Uterus (tissue), 4 donors: ENCODE results near the gene DUSP7. TPM values are rescaled to one million over a fixed set of nuclear protein-coding genes. Genes with fewer than 3 reads are reported as not detected.

ENCODE experiments used
- DNase-seq, 2 donors: peaks; one replicate each; pipeline ENCODE4 v3.0.0-alpha.2; 2019 to 2020
- H3K27ac ChIP-seq, 2 donors: fragments of 200-600 bp; sonication (generic); 1 replicate in 1 of 2; 2 replicates in 1 of 2; pipeline ENCODE4 v1.5.1; 2016 to 2018
- H3K27me3 ChIP-seq, 2 donors: fragments of 200-600 bp; sonication (generic); one replicate each; pipeline ENCODE4 v1.5.1; 2018 to 2019; ENCODE audit warnings: control low read depth in 1 of 2
- H3K36me3 ChIP-seq, 2 donors: fragments of 200-600 bp; sonication (generic); one replicate each; pipeline ENCODE4 v1.5.1; 2019; ENCODE audit warnings: control low read depth in 1 of 2
- H3K4me1 ChIP-seq, 2 donors: fragments of 200-600 bp; sonication (generic); one replicate each; pipeline ENCODE4 v1.5.1; 2018 to 2019; ENCODE audit warnings: control low read depth in 1 of 2
- H3K4me3 ChIP-seq, 2 donors: fragments of 200-600 bp; sonication (generic); 1 replicate in 1 of 2; 2 replicates in 1 of 2; pipeline ENCODE4 v1.5.1; 2018 to 2019; ENCODE audit warnings: mild to moderate bottlenecking in 1 of 2
- H3K9me3 ChIP-seq, 2 donors: fragments of 200-600 bp; sonication (generic); one replicate each; pipeline ENCODE4 v1.5.1; 2019; ENCODE audit warnings: control low read depth in 1 of 2
- CTCF ChIP-seq, 4 experiments: fragments of 200-600 bp in 2 of 4; fragments of 450-650 bp in 2 of 4; sonication (generic) in 2 of 4; IDR thresholded peaks; one replicate each; pipeline ENCODE4 v1.5.1; 2016 to 2019; ENCODE audit warnings: antibody characterized with exemption in 4 of 4, mild to moderate bottlenecking in 2 of 4, moderate library complexity in 1 of 4
- POLR2A ChIP-seq, 2 donors: fragments of 450-650 bp; IDR thresholded peaks; one replicate each; pipeline ENCODE4 v1.6.1; 2016; ENCODE audit warnings: antibody characterized with exemption in 2 of 2, mild to moderate bottlenecking in 1 of 2, moderate library complexity in 1 of 2
- intact Hi-C: fragments of 100-400 bp; cut with DNase I; formaldehyde crosslinking; loops from one replicate; pipeline ENCODE4 v1.15.1; 2023; ENCODE audit warnings: low total_unique reads
- total RNA-seq, 4 donors: library from RNA; depleted of rRNA in 3 of 4; stranded (reverse); fragments of >200 nt in 3 of 4; gene quantifications; one replicate each; pipeline versions ENCODE4 v1.1.0 to v1.2.4, GENCODE V29; 2014 to 2023
- donor health status: DM: yes; HTN: yes; CAD: no.

DUSP7 gene
- total RNA-seq, 4 donors from 2014 or later = 5.6 to 39.1 (median 12.3) TPM

GRCh38 chr3:52014613-52015012 is 41.8 kb downstream of the DUSP7 start:
- H3K36me3 ChIP-seq = no peaks in the 10 kb centered on the region
- no peak overlapping the region for H3K4me3 ChIP-seq
- H3K4me1 ChIP-seq = peaks cover 0 to 7% of the 10 kb centered on the region in 2 donors
- no peaks in the 10 kb centered on the region for H3K27me3 ChIP-seq
- no peak overlapping the region for H3K27ac ChIP-seq
- H3K9me3 ChIP-seq = no peaks in the 10 kb centered on the region
- no peak for TF ChIP-seq CTCF (IDR thresholded peaks at IDR 0.05)
- TF ChIP-seq POLR2A (IDR thresholded peaks at IDR 0.05) = no peak
- intact Hi-C loops = loop anchor here (5.0 kb wide), 1 partner anchor 103 kb away; no protein-coding TSS in a partner anchor
- DNase-seq = no peak

DNA sequence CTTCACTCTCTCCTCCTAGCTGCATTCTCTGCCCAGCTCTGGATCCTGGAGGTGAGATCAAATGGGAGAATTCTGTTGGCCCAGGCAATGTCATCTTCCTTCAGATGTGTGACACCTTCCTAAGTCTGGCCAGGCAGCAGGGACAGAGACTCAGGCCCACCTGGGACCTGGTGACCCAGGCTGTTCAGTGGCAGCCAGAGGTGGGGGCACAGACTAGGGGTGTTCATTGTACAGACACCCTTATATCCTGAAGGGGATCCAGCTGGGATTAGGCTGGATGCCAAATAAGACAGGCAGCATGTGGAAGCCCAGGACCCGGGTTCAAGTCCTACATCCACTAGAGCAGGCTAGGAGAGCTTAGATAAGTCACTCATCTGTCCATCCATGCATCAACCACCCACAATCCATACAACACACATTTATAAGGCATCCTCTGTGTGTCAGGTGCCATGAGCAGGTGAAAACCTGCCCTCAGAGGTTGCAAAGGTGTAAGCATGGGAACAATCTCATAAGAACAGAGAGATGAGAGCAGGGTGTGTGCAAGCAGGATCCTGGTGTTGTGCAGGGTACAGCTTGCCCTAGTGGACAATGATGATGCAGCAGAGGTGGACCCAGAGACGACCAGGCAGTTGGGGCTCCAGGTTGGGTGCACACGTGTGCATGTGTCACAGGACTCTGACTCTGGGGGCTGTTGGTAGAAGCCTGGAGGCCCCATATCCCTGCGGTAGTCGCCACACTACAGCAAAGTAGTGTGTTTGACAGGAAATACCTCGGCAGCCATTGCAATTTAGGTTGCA is 42.4 kb downstream of the DUSP7 start:
- no peak for TF ChIP-seq CTCF (IDR thresholded peaks at IDR 0.05)
- no peak for TF ChIP-seq POLR2A (IDR thresholded peaks at IDR 0.05)
- intact Hi-C loops = loop anchor here (5.0 kb wide), 1 partner anchor 103 kb away; no protein-coding TSS in a partner anchor
- H3K36me3 ChIP-seq = no peaks in the 10 kb centered on the region
- no peaks in the 10 kb centered on the region for H3K9me3 ChIP-seq
- no peaks in the 10 kb centered on the region for H3K27me3 ChIP-seq
- peaks cover 0 to 7% of the 10 kb centered on the region in 2 donors for H3K4me1 ChIP-seq
- no peak overlapping the region for H3K27ac ChIP-seq
- no peak for DNase-seq
- H3K4me3 ChIP-seq = no peak overlapping the region

DNA sequence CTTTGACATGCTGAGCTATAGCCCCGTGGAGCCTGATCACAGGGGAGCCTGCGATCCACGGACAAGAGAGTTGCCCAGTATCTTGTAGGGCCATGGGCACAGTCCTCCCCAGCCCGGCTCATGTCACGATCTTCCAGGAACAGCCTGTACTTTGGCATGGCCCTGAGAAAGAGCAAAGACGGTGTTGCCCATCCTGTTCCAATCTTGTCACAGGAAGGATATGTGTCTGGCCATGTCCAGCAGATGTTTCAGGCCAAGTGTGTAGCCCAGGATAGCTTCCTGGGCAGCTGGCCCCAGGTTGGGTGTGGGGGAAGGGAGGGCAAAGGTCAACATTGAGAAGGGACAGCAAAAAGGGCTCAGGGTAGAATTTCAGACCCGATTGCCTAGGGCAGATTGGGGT is 43.7 kb downstream of the DUSP7 start:
- Histone ChIP-seq H3K4me1 (peaks cover 0 to 7% of the 10 kb centered on the region in 2 donors), H3K9me3 (no peaks in the 10 kb centered on the region), H3K27me3 (no peaks in the 10 kb centered on the region), H3K4me3 (no peak overlapping the region), H3K27ac (no peak overlapping the region), H3K36me3 (no peaks in the 10 kb centered on the region)
- intact Hi-C loops = loop anchor here (5.0 kb wide), 1 partner anchor 105 kb away; no protein-coding TSS in a partner anchor
- no peak for TF ChIP-seq POLR2A (IDR thresholded peaks at IDR 0.05)
- no peak for TF ChIP-seq CTCF (IDR thresholded peaks at IDR 0.05)
- no peak for DNase-seq

DNA sequence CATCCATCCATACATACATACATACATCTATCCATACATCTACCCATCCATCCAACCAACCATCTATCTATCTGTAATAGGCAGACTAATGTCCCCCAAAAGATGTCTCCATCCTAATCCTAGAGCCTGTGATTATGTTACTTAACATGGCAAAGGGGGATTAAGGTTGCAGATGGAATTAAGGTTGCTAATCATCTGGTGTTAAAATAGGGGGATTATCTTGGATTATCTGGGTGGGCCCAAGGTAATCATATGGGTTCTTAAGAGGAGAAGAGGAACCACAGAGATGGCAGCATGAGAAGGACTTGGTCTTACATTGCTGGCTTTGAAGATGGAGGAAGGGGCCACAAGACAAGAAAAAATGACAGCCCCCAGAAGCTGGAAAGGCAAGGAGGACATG is 45.9 kb downstream of the DUSP7 start:
- TF ChIP-seq POLR2A (IDR thresholded peaks at IDR 0.05) = no peak
- no peak for TF ChIP-seq CTCF (IDR thresholded peaks at IDR 0.05)
- Histone ChIP-seq H3K4me1 (peaks cover 0 to 10% of the 10 kb centered on the region in 2 donors), H3K27ac (no peak overlapping the region), H3K27me3 (no peaks in the 10 kb centered on the region), H3K4me3 (no peak overlapping the region), H3K36me3 (no peaks in the 10 kb centered on the region), H3K9me3 (no peaks in the 10 kb centered on the region)
- intact Hi-C loops = loop anchor here (5.0 kb wide), 1 partner anchor 107 kb away; no protein-coding TSS in a partner anchor
- DNase-seq = no peak

DNA sequence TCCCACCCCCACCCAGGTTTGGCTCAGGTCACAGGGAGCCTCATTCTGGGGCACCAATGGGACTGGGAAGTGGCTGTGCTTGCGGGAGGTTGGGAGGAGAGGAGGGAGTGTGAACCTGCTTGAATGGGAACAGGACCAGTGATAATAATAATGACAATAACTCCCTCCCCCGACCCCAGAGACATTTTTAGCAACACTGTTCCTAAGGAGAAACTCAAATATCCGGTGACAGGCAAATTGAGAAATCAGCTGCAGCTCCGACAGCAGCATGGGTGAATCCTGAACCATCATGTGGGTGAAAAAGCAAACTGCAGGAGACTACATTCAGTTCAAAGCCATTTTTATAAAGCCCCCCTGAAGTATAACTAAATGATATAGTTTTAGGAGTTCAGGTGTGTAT is 49.1 kb downstream of the DUSP7 start:
- Histone ChIP-seq H3K27ac (no peak overlapping the region), H3K4me1 (peaks cover 0 to 12% of the 10 kb centered on the region in 2 donors), H3K4me3 (no peak overlapping the region), H3K9me3 (no peaks in the 10 kb centered on the region), H3K36me3 (no peaks in the 10 kb centered on the region), H3K27me3 (no peaks in the 10 kb centered on the region)
- TF ChIP-seq CTCF (IDR thresholded peaks at IDR 0.05) (no peak), POLR2A (IDR thresholded peaks at IDR 0.05) (no peak)
- intact Hi-C loops = loop anchor here (10.0 kb wide), 1 partner anchor 338 kb away; no protein-coding TSS in a partner anchor
- no peak for DNase-seq
